OCI-LY3 (cell line): ENCODE data around the gene HDGFL2.

ENCODE experiments used
- H2AFZ ChIP-seq: fragments of 200-600, 300-600 bp; shearing (Covaris generic); 2 replicates; pipeline ENCODE4 v1.6.0; 2014; ENCODE audit warnings: antibody characterized with exemption, low read depth, low read length
- H3K27ac ChIP-seq: fragments of 200-600, 300-600 bp; sonication (generic); 2 replicates; pipeline ENCODE4 v1.5.1; 2014; ENCODE audit warnings: mild to moderate bottlenecking, low read length, moderate library complexity, mixed read lengths
- H3K27me3 ChIP-seq: fragments of 200-600, 300-600 bp; sonication (generic); 2 replicates; pipeline ENCODE4 v1.6.1; 2014; ENCODE audit warnings: low read depth, low read length, mixed read lengths
- H3K36me3 ChIP-seq: fragments of 200-600, 300-600 bp; sonication (generic); replicated peaks from 2 replicates; pipeline ENCODE3; 2014; ENCODE audit warnings: low read depth, low read length, mixed read lengths
- H3K4me1 ChIP-seq: fragments of 300-600, 200-600 bp; sonication (generic); 2 replicates; pipeline ENCODE4 v1.6.1; 2014; ENCODE audit warnings: low read length, mixed read lengths
- H3K4me2 ChIP-seq: fragments of 200-600, 300-600 bp; sonication (generic); 2 replicates; pipeline ENCODE4 v1.6.1; 2014; ENCODE audit warnings: low read length, mixed read lengths
- H3K4me3 ChIP-seq: fragments of 300-600, 200-600 bp; sonication (generic); 2 replicates; pipeline ENCODE4 v1.5.1; 2014; ENCODE audit warnings: antibody characterized with exemption, mild to moderate bottlenecking, low read length, moderate library complexity
- H3K79me2 ChIP-seq: fragments of 300-600, 200-600 bp; shearing (Covaris generic); 2 replicates; pipeline ENCODE4 v1.6.1; 2014; ENCODE audit warnings: mild to moderate bottlenecking, low read length, mixed read lengths
- H3K9ac ChIP-seq: fragments of 300-600, 200-600 bp; shearing (Covaris generic); 2 replicates; pipeline ENCODE4 v1.6.0; 2014; ENCODE audit warnings: mild to moderate bottlenecking, low read length, moderate library complexity
- H3K9me3 ChIP-seq: fragments of 200-600, 300-600 bp; shearing (Covaris generic); 2 replicates; pipeline ENCODE4 v1.6.1; 2014; ENCODE audit warnings: low read length, mixed read lengths; ENCODE audit not compliant: insufficient read depth
- H4K20me1 ChIP-seq: fragments of 200-600, 300-600 bp; sonication (generic); 2 replicates; pipeline ENCODE4 v1.6.1; 2016; ENCODE audit warnings: low read length, mixed read lengths; ENCODE audit not compliant: insufficient read depth
- CTCF ChIP-seq: fragments of 200-600, 300-600 bp; sonication (generic); IDR thresholded peaks from 2 replicates; pipeline ENCODE4 v1.5.1; 2014; ENCODE audit warnings: antibody characterized with exemption, low read length, low read depth
- EZH2phosphoT487 ChIP-seq: fragments of 200-600 bp; shearing (Covaris generic); IDR thresholded peaks from 2 replicates; pipeline ENCODE4 v1.6.1; 2018; ENCODE audit warnings: antibody characterized with exemption, mixed run types, low read depth

The HDGFL2 gene

GRCh38 chr19:4533835-4534424, 61.8 kb downstream of the HDGFL2 start:
- Histone ChIP-seq H3K27me3 (no peaks in the 10 kb centered on the region), H3K27ac (no peak overlapping the region), H2AFZ (no peak overlapping the region), H3K9me3 (no peaks in the 10 kb centered on the region), H3K4me2 (no peak overlapping the region), H3K9ac (no peak overlapping the region), H4K20me1 (no peaks in the 10 kb centered on the region), H3K79me2 (no peaks in the 10 kb centered on the region), H3K4me1 (peaks cover 2% of the 10 kb centered on the region), H3K36me3 (no peaks in the 10 kb centered on the region), H3K4me3 (no peak overlapping the region)
- TF ChIP-seq CTCF (no peak), EZH2phosphoT487 (no peak)

GRCh38 chr19:4534836-4535658, 63.0 kb downstream of the HDGFL2 start, which contains the start of gene PLIN5:
PLIN5 (minus strand) TSS chr19:4535224; CDS start chr19:4534074, 1,150 bp downstream.
- Histone ChIP-seq H3K27me3 (no peaks in the 10 kb centered on the region), H2AFZ (no peak within 1 kb of the TSS), H3K27ac (no peak within 1 kb of the TSS), H3K4me1 (peaks cover 13% of the 10 kb centered on the region), H3K4me2 (no peak within 1 kb of the TSS), H3K36me3 (no peaks in the 10 kb centered on the region), H3K79me2 (no peaks in the 10 kb centered on the region), H3K9ac (no peak within 1 kb of the TSS), H3K9me3 (no peaks in the 10 kb centered on the region), H4K20me1 (no peaks in the 10 kb centered on the region), H3K4me3 (no peak within 1 kb of the TSS)
- TF ChIP-seq CTCF (no peak), EZH2phosphoT487 (no peak)

- Histone ChIP-seq H3K4me2 (no peak overlapping the region), H3K27ac (no peak overlapping the region)
Measured at GRCh38 chr19:4536798-4537197, 64.7 kb downstream of the HDGFL2 start.

More at GRCh38 chr19:4536798-4537197, 64.7 kb downstream of the HDGFL2 start:
- Histone ChIP-seq H3K36me3 (no peaks in the 10 kb centered on the region), H3K27me3 (no peaks in the 10 kb centered on the region), H3K79me2 (no peaks in the 10 kb centered on the region), H3K4me3 (no peak overlapping the region), H3K4me1 (peaks cover 19% of the 10 kb centered on the region), H3K9me3 (no peaks in the 10 kb centered on the region), H3K9ac (no peak overlapping the region), H2AFZ (no peak overlapping the region), H4K20me1 (no peaks in the 10 kb centered on the region)
- TF ChIP-seq EZH2phosphoT487: no peak
- no peak for TF ChIP-seq CTCF
